HL-60/S4 treated with retinoic acid at 250 ng/mL for 4 days and 3 days (cell line): ENCODE measurements around the gene ZNF783.
"Not testable (repeated sequence)": the region's sequence is repeated elsewhere in the genome, so short reads cannot be mapped to it uniquely, and the experiment has no call there.

Experiments
- in situ Hi-C: fragments of 300-500 bp; cut with MboI; formaldehyde crosslinking; loops from 2 replicates; pipeline ENCODE4 v1.7.0; 2022; ENCODE audit warnings: low sequenced_read_pairs

ZNF783 gene

GRCh38 chr7:149329265-149329664, 67.3 kb downstream of the ZNF783 start:
- in situ Hi-C loops: no loop called here

- in situ Hi-C loops: no loop called here
These were observed 67.9 kb downstream of the ZNF783 start for GRCh38 chr7:149329766-149330334.

GRCh38 chr7:149330914-149331567, 69.0 kb downstream of the ZNF783 start:
- in situ Hi-C loops: no loop called here

- in situ Hi-C loops: not testable (repeated sequence)
These were observed 70.8 kb downstream of the ZNF783 start for GRCh38 chr7:149332602-149333320.

GRCh38 chr7:149333321-149333717, 71.3 kb downstream of the ZNF783 start:
- in situ Hi-C loops: no loop called here

- in situ Hi-C loops: no loop called here
These were observed 72.2 kb downstream of the ZNF783 start for GRCh38 chr7:149334219-149334618.
